Epidermal melanocyte (primary cell): ENCODE measurements around the gene TFCP2L1.
"Not testable (repeated sequence)": the region's sequence is repeated elsewhere in the genome, so short reads cannot be mapped to it uniquely, and the experiment has no call there.

Experiments
- DNase-seq: peaks from one replicate; pipeline ENCODE4 v3.0.0; 2011; ENCODE audit warnings: low spot score; ENCODE audit not compliant: insufficient read length

Gene TFCP2L1

DNA sequence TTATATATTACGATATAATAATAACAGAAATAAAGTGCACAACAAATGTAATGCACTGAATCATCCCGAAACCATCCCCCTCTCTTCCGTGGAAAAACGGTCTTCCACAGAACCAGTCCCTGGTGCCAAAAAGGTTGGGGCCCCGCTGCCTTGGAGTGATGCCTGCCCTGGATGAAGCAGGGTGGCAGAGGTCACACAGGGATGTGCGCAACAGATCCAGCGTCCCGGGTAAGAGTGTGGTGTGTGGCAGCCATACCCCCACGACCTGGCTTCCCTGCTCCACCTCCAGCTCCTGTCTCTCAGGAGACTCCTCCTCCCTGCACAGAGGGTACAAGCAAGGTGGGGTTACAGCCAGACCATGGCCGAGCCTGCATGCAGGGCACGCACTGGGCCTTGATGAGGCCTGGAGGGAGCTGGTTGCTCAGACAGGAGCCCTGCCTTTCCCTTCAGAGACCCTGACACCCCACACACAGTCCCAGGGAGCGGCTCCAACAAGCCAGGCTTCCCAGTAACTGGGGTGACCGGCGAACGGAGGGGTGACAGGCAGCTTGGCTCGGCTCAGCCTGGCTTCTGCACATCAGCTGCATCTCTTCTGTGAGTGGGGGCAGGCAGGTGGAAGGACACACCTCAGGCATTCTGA is 41.1 kb downstream of the TFCP2L1 start:
- DNase-seq: no peak

DNA sequence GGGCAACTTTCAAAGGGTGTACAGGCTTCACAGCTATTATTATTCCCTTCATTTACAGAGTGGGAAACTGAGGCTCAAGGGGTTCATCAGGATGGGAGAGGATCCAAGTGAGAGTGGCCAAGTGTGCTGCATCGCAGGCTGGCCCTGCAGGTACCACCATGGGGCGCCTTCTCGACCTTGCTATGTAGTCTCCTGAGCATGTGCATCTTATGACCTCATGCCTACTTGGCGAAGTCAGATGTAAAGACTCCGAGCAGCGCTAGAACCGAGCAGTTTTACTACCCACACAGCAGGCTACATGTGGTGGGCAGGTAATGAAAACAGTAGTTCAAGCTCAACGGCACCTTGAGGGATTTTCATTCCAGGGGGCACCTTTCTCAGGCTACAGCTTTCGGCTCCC is 42.0 kb downstream of the TFCP2L1 start:
- DNase-seq: no peak

DNA sequence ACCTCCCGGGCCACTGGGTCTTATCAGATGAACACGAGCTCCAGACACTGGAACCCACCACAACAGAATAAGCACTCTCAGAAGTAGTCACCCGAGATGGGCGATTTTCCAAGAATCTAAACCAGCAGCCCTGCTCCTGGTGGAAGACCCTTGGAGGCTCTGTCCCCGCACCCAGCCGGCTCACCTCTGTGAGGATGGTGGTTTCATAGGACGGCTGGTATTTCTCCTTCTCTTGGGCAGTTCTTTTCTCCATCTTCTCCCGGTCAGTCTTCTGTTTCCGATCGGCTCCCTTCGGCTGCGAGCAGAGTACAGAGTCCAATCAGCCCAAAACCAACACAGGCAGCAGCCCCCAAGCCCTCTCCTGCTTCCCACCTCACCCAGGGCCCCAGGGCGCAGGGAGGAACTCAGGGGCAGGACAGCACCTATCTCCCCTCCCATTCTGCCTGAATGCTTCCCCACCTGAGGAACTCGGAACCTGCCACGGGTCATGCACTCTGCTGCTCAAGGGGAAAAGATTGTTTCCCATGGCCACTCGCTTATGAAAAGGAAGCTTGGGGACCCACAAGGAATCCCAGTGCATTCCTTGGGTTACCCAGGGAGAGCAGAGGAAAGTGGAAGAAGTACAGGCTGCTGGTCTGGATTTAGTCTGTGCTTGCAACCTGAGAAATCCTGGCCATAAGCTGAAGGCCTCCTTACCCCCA is 42.7 kb downstream of the TFCP2L1 start:
- DNase-seq: no peak

DNA sequence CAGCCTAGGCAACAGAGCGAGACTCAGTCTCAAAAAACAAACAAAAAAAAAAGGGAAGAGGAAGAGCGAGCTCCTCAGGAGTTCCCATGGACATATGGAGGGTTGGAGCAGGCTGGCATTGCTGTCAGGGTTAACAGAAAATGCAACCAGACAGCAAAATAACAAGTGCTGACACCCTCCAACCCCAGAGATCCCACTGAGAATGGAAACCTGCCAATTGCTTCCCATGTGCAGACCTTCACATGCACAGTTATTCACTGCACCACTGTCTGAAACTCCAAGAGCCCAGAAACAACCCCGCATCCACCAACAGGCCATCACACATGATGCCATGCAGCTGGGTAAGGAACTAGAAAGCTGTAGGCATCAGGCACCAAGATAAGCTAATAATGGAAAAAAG is 43.5 kb downstream of the TFCP2L1 start:
- no peak for DNase-seq

DNA sequence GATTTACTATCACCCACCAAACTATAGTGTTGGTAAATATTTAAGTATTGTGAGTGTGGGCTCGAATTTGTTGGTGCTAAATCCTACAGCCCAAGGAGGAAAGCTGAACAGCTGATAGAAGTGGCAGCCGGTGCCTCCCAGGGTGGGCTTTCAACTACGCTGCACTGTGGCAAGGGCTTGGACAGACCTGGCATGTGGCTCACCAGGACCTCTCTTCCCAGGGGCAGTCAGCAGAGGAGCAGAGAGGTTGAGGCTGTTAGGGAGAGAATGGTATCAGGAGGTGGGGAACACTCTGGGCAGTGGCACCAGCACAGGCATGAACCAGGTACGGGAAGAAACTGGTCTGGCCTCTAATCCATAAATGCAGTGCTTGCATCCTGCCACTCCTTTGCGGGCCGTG is 44.6 kb downstream of the TFCP2L1 start:
- no peak for DNase-seq

DNA sequence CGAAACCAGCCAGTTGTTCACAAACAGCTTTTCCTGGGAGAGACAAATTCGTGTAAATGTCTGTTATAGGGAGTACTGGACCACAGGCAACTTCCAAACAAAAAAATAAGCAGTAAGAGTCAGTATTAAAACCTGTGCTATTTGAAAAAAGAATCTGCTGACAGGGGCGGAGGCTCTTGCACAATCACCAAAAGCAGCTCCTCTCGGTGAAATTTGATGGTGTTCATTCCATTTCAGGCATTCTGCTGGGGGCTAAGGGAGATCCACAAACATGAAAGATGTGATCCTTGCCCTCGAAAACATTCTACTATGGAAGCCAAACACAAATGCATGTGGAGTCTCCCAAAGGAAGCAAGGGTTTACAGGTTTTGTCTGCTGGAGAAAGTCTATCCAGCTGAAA is 45.0 kb downstream of the TFCP2L1 start:
- DNase-seq: no peak

DNA sequence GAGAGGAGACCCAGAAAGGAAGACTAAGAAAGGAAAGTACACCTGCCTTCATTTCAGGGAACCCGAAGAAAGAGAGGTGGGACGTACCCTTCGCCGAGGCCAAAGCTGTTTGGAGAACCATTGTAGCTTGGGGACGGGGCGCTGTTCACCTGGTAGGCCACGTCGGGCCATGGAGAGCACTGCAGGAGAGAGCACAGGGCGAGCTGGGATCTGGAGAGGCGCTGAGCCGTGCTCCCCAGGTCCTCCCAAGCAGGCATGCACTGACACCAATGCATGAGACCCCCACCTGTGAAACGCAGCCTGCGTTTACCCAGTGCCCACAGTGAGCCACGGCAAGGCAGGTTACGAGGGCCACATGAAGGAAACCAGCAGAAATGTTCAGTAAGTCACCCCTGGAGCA is 45.5 kb downstream of the TFCP2L1 start:
- DNase-seq: no peak

DNA sequence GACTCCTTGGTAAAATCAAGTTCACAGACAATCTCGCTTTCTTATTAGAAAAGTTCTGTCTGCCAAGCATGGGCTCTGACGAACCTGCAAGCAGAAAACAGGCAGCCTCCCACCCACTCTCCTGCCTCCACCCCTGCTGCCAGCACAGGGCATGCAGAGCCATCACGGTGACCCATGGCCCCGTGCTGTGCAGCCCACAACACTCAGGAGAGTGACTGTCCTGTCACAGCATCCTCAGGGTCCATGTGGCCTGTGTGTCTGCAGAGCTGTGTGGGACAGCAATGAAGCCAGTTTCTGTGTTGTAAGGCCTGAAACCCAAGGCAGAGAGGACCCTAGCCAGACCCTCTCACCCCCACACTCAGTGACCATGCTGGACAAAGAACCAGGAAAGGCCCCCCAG is 46.2 kb downstream of the TFCP2L1 start:
- no peak for DNase-seq

DNA sequence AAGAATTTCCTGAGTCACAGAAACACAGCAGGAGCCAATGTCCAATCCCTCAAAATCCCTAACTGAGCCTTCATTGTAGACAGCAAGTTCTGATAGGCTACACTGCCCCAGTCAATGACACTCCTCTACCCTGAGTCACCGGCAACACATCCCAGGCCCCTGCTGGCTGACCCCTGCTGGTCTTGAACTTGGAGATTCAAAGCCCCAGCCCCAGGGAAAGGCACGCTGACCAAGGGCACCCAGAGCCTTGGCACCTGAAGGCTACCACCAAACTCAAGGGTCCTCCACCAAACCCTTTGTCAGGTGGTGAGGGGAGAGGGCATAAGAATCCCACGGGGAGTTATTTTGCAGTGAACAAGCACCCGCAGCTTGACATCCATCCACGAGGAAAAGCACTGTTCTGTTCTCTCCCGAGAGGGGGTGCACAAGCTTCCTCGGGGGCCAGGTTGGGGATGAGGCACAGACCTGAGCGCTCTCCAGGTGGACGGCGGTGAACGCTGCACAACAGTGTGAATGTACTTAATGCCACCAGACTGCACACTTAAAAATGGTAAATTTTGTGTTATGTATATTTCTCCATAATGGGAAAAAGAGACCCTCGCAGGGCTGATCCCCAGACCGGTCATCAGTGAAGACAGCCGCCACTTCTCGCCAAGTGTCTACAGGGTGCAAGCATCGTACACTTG is 46.9 kb downstream of the TFCP2L1 start:
- DNase-seq: no peak

DNA sequence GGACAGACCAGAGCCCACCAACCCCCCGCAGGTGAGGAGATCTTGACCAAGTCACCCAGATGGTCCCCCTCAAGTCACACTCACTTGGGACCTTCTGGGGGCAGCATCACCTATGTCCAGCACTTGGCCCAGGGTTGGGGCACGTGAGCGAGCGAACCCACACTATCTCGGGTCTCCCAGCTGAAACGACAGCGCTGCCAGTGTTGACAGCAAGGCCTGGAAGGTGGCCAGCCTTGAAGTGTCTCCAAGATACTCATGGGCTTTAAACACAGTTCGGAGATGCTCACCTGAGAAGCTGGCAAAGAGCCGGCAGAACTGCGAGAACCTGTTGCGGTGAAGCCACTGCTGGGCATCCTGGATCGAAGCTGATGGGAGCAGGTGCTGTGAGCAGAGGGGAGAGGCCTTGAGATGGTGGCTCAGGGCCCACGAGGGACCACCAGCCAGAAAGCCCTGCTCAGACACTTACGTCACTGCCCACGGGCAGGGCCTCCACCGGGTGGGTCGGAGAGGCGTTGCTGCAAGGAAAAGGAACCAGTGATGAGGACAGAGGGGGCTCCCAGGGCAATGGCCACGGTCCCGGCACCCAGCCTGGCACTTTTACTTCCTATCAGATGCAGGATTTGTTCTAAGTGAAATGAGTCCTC is 47.5 kb downstream of the TFCP2L1 start:
- DNase-seq: no peak

DNA sequence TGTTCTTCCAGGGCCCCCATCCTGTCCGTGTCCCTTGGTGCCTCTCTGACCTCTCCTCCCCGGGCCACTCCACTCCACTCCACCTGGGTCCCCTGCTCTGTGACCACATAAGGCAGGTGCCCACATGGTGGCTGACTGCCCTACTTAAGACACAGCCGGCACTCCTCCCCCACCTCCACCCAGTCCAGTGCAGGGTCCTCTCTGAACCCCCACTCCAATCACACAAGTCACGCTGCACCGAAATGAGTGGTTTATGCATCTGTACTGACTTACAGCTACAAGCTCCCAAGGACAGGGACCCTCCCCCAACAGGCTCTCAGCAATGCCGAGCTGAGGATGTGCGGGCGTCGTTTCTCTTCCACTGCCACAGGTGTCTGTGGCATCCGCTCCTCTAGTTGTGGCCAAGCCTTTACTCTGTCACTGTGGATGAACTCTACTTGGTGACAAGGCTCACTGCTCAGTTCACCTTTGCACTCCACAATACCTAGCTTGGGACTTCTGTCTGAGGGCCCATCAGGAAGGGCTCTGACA is 48.3 kb downstream of the TFCP2L1 start:
- DNase-seq: no peak

DNA sequence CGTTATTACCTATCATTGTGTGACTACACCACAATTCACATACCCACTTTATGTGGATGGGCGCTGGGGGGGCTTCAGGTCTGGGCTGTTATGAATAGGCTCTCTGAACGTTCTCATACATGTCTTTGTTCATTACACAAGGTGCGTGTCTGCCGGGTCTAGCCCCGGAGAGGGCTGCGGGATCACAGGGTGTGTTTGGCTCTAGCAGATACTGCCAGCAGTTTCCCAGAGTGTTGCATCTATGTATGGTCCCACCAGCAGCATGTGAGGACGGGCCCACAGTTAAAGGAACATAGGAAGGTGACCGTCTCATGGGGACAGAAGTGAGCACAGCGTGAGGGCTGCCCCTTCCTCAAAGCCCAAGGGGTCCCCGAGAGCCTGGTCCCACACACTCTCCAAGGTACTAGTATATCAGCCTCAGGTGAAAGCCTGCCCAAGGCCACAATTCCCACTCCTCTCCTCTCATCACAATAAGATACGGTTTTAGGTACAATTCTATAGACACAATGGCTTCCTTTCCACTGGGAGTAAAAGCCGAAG is 48.8 kb downstream of the TFCP2L1 start:
- DNase-seq: no peak

DNA sequence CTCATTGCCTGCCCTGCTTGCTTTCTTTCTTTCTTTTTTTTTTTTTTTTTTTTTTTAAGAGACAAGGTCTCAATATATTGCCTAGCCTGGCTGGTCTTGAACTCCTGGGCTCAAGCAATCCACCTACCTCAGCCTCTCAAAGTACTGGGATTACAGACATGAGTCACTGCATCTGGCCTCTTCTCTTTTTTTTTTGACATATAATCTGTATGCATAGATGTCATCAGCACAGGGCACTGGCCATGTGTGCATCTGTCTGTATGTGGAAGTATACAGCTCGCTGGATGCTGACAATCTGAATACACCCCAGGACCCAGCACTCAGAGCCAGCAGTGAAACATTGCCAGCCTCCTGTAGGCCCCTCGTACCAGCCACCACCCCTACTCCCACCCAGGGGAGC is 49.5 kb downstream of the TFCP2L1 start:
- no peak for DNase-seq

DNA sequence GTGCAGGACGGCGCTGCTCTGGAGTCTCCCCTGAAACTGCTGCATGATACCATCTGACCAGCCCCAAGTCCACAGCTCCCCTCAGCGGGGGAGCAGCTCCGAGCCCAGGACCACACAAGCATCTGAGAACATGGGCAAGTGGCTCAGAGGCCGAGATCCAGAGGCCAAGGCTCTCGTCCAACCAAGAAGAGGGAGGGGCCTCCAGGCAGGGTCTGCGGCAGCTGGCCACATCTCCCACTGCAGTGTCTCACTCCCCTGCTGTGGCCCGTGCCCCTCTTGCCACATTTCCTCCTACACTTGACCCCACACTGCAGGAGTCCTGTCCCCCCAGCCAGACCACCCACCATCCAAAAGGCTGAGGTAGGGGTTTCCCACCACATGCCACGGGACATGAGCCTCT is 50.2 kb downstream of the TFCP2L1 start:
- DNase-seq: no peak

DNA sequence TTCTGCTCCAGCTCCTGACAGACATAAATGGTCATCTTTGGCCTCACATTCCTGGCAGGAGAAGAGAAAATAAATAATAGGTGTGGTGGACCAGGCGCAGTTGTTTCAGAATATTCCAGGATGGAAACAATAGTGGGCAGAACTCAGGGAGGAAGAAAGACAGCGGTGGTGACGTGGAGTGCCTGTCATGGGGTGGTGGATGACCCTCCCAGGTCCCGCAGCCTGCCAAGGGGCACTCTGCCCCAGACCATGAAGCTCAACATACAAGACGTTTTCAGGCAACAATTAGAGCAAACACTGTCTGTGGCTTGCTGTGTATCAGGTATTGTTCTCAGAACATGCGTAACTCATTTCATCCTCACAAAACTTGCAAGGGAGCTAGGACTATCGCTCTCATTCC is 50.9 kb downstream of the TFCP2L1 start:
- no peak for DNase-seq

DNA sequence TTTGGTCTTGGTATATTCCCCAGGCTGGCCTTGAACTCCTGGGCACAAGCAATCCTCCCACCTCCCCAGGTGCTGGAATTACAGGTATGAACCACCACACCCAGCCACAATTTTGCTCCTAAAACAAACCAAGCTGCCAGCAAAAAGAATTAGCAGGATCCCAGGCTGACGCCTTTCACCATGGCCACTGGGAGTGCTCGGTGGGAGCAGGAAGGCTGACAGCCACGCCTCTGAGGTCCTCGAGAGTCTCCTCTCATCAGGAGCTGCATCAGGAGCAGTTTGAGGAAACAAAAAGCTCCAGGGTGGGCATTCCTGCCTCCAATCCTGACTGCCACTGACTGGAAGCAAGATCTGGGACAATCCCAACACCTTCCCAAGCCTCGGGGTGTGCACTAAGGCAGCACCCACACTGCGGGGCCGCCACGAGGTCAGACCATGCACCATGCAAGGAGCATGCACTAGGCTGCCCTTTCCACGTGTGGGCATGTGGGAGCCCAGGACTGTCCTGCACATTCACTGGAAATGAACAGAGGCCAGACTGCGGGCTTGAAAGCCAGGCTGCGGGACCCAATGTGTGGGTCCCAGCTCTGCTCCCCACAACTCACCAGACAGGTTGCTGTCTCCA is 51.4 kb downstream of the TFCP2L1 start:
- no peak for DNase-seq

DNA sequence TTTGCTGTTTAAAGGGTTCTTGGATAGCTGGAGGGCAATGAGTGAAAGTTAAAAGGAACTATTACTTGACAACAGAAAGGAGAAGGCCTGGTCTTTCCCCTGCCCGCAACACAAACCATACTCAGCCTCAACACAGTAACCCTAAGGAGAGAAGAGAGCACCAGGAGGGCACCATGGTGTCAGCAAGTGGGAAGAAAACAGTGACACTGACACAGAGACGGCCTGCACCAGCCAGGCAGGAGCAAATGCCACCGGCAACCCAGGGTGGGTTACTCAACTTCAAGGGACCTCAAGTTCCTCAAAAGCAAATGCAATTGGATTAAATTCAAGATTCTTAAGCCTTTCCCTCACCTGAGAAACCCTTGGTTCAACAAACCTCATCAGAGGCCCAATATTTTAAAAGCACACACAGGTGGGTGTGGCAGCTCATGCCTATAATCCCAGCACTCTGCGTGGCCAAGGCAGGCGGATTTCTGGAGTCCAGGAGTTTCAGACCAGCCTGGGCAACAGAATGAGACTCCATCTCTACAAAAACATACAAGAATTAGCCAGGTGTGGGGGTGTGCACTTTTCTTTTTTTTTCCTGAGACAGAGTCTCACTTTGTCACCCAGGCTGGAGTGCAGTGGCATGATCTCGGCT is 52.3 kb downstream of the TFCP2L1 start:
- DNase-seq: no peak

DNA sequence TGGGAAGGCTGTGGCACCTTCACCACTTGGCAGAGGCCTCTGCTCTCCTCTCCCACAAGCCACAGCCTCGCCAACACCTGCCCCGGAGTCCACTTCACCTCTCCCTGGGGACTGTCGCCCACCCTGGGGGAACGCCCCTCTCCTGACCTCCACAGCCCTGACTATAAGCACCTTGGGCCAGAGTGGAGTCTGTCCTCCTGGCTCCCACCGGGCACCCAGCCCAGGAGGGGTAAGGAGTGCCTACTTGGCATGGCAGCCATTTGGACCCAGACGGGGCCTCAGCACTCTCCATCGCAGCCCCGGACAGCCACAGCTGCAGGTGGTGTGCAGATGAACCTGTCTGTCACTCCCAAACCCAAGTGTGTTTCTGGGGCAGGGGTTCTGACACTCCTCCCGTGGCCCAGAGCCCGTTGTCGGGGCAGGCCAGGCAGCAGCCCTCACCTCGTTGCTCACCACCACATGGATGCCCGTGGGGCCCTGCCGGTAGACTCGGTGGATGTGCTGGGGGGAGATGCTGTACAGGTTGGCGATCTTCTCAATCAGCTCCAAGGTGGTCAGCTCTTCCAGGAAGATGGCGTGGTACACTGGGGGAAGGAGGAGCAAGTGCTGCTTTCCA is 53.5 kb downstream of the TFCP2L1 start:
- no peak for DNase-seq

DNA sequence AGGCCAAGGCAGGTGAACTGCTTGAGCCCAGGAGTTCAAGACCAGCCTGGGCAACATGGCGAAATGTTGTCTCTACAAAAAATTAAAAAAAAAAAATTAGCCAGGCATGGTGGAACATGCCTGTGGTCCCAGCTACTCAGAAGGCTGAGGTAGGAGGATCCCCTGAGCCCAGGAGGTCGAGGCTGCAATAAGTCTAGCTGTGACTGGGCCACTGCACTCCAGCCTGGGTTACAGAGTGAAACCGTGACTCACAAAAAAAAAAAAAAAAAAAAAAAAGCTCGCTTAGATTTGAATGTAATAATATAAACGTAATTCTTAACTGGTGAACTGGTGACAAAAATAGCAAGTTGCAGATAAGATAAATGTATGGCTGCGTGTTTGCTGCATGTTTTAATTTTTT is 56.5 kb downstream of the TFCP2L1 start:
- no peak for DNase-seq

DNA sequence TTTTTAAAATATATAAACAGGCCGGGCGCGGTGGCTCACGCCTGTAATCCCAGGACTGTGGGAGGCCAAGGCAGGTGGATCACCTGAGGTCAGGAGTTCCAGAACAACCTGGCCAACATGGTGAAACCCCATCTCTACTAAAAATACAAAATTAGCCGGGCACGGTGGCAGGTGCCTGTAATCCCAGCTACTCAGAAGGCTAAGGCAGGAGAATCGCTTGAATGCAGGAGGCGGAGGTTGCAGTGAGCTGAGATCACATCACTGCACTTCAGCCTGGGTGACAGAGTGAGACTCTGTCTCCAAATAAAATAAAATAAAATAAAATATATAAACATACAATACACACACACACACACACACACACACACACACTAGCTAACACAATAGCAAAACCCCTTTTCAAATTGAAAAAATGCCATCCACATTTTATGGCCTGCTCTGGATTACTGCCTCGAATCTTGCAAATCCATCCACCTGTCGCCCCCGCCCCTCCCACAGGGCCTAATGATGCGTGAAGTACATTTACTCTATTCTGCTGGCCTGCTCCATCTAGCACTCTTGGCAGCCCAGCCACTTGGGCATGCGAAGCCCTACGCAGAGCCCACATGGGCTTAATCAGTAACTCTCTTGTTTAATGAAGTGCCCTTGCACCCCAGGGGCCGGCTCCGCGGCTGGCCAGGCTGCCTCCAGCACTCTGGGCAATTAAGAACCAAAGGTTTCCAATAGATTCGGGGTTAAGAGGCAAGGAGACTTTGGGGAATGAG is 57.4 kb downstream of the TFCP2L1 start:
- DNase-seq: not testable (repeated sequence)
